Bronchial epithelial cell (primary cell): ENCODE data around the gene HSPA9. TPM values are rescaled to one million over a fixed set of nuclear protein-coding genes. Genes with fewer than 3 reads are reported as not detected.
A peak's percentile ranks its signal among the peaks of the same experiment; 100 is the strongest.

Source experiments
- DNase-seq: peaks from one replicate; pipeline ENCODE4 v3.0.0-alpha.2; 2010; ENCODE audit warnings: low read depth
- FAIRE-seq: peaks from 2 replicates; lab custom pipeline; 2011; peaks lifted over from hg19 to GRCh38; lab: Jason Lieb, UNC
- H3K27me3 ChIP-seq: 2 replicates; pipeline ENCODE4 v1.5.1; 2011; ENCODE audit warnings: low read length; ENCODE audit not compliant: control insufficient read depth, insufficient read depth
- H3K36me3 ChIP-seq: 2 replicates; pipeline ENCODE4 v1.5.1; 2011; ENCODE audit warnings: low read length; ENCODE audit not compliant: control insufficient read depth, insufficient read depth
- H3K4me3 ChIP-seq: 2 replicates; pipeline ENCODE4 v1.5.1; 2011; ENCODE audit warnings: mild to moderate bottlenecking, low read depth, low read length, control low read depth
- total RNA-seq: library from RNA; depleted of rRNA; stranded (reverse); fragments of >200 nt; gene quantifications from 2 replicates; pipeline ENCODE4 v1.2.1, GENCODE V29; 2014
- TF ChIP-seq, protein P1 (sequence below): IDR thresholded peaks from 2 replicates; pipeline ENCODE4 v1.5.1; 2011; ENCODE audit warnings: mild to moderate bottlenecking, moderate library complexity, low read length, control low read depth, inconsistent platforms; ENCODE audit not compliant: insufficient read depth, severe bottlenecking

HSPA9 gene
- total RNA-seq, 1 donor from 2014 or later: 1,205 TPM

DNA sequence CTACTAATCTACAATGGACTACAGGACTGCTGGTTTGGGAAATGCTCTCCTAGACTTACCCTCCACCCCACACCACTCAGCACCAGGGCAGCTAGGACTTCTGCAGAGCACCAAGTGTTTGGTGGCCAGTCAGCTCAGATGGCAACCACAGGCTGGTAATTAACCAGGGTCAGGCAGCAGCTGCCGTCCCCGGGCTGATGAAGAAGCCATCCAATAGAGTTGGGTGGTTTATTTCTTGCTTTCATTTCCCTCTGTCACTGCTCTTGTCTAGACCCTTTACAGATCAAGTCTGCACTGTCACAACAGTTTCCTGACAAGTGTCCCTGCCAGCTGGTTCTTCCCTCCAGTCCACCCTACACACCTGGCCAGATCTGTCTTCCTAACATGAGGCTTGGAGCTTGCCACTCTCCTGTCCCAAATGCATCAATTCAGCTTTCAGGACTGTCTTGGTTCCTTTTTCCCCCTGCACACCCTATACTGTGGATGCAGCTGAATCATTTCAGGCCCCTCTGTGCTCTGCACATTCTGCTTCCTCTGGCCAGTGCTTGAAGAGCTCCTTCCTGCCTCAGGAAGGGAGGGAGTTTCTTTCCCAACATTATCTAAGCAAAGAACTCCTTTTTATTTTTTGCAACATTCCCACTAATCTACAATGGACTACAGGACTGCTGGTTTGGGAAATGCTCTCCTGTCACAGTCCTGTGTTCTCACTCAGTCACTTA lies 30.2 kb upstream of the HSPA9 start:
- FAIRE-seq: peak; percentile 23
- Histone ChIP-seq H3K4me3 (no peak overlapping the region), H3K27me3 (no peaks in the 10 kb centered on the region), H3K36me3 (no peaks in the 10 kb centered on the region)
- TF ChIP-seq, protein P1, sequence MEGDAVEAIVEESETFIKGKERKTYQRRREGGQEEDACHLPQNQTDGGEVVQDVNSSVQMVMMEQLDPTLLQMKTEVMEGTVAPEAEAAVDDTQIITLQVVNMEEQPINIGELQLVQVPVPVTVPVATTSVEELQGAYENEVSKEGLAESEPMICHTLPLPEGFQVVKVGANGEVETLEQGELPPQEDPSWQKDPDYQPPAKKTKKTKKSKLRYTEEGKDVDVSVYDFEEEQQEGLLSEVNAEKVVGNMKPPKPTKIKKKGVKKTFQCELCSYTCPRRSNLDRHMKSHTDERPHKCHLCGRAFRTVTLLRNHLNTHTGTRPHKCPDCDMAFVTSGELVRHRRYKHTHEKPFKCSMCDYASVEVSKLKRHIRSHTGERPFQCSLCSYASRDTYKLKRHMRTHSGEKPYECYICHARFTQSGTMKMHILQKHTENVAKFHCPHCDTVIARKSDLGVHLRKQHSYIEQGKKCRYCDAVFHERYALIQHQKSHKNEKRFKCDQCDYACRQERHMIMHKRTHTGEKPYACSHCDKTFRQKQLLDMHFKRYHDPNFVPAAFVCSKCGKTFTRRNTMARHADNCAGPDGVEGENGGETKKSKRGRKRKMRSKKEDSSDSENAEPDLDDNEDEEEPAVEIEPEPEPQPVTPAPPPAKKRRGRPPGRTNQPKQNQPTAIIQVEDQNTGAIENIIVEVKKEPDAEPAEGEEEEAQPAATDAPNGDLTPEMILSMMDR: no peak
- no peak for DNase-seq

DNA sequence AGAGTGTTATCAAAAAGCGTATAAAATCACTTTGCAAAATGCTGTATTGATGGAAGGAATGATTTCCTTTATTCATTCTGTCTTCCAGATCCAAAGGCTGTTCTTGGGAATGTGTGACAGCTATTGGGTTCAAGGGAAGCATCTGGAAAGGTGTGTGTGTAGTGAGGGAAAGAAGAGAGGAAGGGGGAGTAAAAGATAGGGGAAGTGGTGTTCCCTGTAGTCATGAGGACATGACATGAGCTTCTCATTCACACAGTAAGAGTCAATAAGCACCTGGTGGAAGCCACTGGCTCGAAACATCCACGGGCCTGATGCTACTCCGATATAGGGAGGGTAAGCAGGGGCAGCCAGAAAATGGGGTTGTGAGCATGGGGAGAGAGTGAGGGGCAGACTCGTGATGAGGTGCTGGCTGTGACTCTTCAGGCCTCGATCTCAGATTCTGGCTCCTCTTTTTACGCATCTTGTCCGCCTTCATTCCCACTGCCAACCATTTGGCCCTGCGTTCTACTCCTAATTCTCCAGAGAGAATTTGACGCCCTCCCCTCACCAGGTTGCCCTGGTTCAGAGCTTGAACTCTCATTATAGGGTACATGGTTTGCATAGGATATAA lies 29.1 kb upstream of the HSPA9 start:
- FAIRE-seq (no peak), DNase-seq (no peak)
- TF ChIP-seq, protein P1: no peak
- H3K27me3 ChIP-seq: no peaks in the 10 kb centered on the region
- H3K4me3 ChIP-seq: no peak overlapping the region
- H3K36me3 ChIP-seq: no peaks in the 10 kb centered on the region

DNA sequence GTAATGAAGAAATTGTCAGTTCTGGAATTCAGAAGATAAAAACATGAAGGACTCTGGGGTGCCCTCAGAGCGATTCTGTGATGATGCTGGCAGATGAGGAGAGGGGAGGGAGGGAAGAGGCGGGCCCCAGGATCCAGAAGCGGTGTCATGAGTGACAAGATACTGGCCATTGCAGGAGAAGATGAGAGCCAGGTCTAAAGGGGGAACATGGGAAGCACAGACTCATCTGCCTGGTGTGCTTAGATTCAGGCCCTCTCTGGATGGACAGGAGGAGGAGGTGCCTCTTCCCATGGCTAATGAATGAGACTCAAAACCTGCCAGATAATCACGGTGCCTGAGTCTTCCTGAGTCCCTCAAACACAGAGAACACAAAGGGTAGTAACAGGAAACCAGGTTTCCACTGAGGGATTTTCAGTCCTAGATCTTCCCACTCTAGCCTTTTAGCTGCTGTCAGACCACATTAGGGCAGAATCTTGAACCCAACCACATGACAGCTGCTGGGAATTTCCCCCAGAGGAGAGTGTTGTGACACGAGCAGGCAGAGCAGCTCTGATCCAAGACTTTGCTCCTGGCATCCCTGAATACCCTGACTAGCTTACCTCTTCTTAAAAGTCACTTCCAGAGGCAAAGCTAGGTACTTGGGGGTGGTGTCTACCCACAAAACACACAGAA lies 28.2 kb upstream of the HSPA9 start:
- H3K27me3 ChIP-seq: no peaks in the 10 kb centered on the region
- H3K4me3 ChIP-seq: no peak overlapping the region
- TF ChIP-seq, protein P1: no peak
- H3K36me3 ChIP-seq: no peaks in the 10 kb centered on the region
- DNase-seq: peak; percentile 39
- FAIRE-seq: no peak

DNA sequence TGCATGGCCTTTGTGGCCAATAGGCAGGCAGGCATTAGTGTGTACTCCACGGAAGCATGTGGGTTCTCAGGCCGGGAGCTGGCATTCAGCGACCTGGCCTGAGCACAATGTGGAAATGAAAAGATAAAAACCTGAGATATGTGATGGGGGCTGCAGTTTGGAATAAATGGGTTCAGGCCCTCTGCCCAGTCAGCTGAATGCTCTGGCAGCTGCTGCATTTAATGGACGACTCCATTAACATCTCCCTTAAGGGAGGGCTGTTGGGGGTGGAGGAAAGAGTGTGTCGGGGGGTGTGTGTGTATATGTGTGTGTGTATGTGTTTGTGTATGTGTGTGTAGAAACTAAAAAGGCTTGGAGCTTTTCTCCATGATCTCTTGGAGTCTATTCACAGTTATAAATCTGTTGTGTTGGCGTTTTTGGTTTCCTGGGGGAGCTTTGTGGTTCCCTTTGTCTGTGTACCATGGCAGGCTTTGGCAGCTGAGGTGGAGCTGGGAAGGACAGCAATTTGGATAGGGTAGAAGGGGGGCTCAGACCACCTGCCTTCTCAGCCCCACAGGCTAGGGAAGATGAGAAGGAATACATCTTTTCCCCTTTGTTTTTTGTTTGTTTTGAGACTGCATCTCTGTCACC lies 27.3 kb upstream of the HSPA9 start:
- TF ChIP-seq, protein P1: no peak

DNA sequence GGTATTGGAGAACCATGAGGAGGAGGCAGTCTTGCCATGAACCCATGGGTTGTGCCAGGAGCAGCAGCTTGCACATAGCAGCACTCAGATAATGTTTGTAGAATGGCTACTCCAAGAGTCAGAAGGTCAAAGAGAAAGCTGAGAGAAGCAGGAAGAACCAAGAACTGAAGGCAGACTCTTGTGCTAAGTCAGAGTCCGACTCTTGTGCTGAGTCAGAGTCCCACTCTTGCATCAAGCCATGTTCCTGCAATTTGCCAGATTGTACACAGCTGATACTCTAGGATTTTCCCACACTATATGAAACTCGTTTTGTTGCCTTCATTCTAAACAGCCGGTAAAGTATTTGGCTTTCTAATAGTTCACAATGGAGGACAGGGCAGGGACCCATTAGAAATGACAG lies 26.2 kb upstream of the HSPA9 start:
- no peaks in the 10 kb centered on the region for H3K27me3 ChIP-seq
- no peaks in the 10 kb centered on the region for H3K36me3 ChIP-seq
- peak; percentile 28 for FAIRE-seq
- no peak overlapping the region for H3K4me3 ChIP-seq
- peak; percentile 66 for DNase-seq
- TF ChIP-seq, protein P1: no peak

More for the DNA sequence above, 27.3 kb upstream of the HSPA9 start:
- Histone ChIP-seq H3K27me3 (no peaks in the 10 kb centered on the region), H3K36me3 (no peaks in the 10 kb centered on the region), H3K4me3 (no peak overlapping the region)
- FAIRE-seq: no peak
- no peak for DNase-seq
